ENCODE data around the gene CFAP221.

- TF ChIP-seq EZH2phosphoT487 (IDR thresholded peaks at IDR 0.05; ENCODE audit: borderline replicate concordance) (no peak), CTCF (conservative IDR thresholded peaks at IDR 0.05; ENCODE audit: low read length) (no peak)
Observed at GRCh38 chr2:119646149-119646548, 101.9 kb downstream of the CFAP221 start.
